HG02973 (cell line): ENCODE results near the gene FMN2.

Experiments used
- ATAC-seq: cut with Tn5 transposase; IDR thresholded peaks from one replicate; pipeline ENCODE4 v1.9.1; 2021; ENCODE audit warnings: moderate library complexity; ENCODE audit not compliant: unreplicated experiment

FMN2 gene

GRCh38 chr1:240349695-240350094 is 258.0 kb downstream of the FMN2 start:
- no peak for ATAC-seq

- ATAC-seq, result no peak
Measured at GRCh38 chr1:240350910-240351331, 259.2 kb downstream of the FMN2 start.

- ATAC-seq, result no peak
Measured at GRCh38 chr1:240351690-240352089, 260.0 kb downstream of the FMN2 start.

- ATAC-seq, result no peak
Measured at GRCh38 chr1:240352769-240353168, 261.1 kb downstream of the FMN2 start.

GRCh38 chr1:240356568-240356967 is 264.9 kb downstream of the FMN2 start:
- ATAC-seq, result no peak

GRCh38 chr1:240362046-240362445 is 270.4 kb downstream of the FMN2 start:
- ATAC-seq, result no peak

- ATAC-seq, result no peak
Measured at GRCh38 chr1:240362826-240363225, 271.1 kb downstream of the FMN2 start.

GRCh38 chr1:240363315-240363714 is 271.6 kb downstream of the FMN2 start:
- no peak for ATAC-seq

- ATAC-seq, result no peak
Measured at GRCh38 chr1:240363914-240364313, 272.2 kb downstream of the FMN2 start.

GRCh38 chr1:240366636-240367035 is 275.0 kb downstream of the FMN2 start:
- ATAC-seq, result no peak

GRCh38 chr1:240385551-240385950 is 293.9 kb downstream of the FMN2 start:
- ATAC-seq, result no peak

GRCh38 chr1:240385985-240386978 is 294.6 kb downstream of the FMN2 start:
- ATAC-seq, result no peak

- no peak for ATAC-seq
Measured at GRCh38 chr1:240387051-240387450, 295.4 kb downstream of the FMN2 start.

- no peak for ATAC-seq
Measured at GRCh38 chr1:240391660-240392260, 300.1 kb downstream of the FMN2 start.

GRCh38 chr1:240394353-240394752 is 302.7 kb downstream of the FMN2 start:
- no peak for ATAC-seq

- no peak for ATAC-seq
Measured at GRCh38 chr1:240395336-240395735, 303.7 kb downstream of the FMN2 start.

- ATAC-seq, result no peak
Measured at GRCh38 chr1:240399381-240399780, 307.7 kb downstream of the FMN2 start.

- ATAC-seq, result no peak
Measured at GRCh38 chr1:240401731-240402130, 310.0 kb downstream of the FMN2 start.

GRCh38 chr1:240402326-240402725 is 310.6 kb downstream of the FMN2 start:
- no peak for ATAC-seq

- ATAC-seq, result no peak
Measured at GRCh38 chr1:240404286-240404685, 312.6 kb downstream of the FMN2 start.

GRCh38 chr1:240405751-240406150 is 314.1 kb downstream of the FMN2 start:
- no peak for ATAC-seq

GRCh38 chr1:240407407-240407806 is 315.7 kb downstream of the FMN2 start:
- no peak for ATAC-seq
